ENCODE data around the gene C6orf120.
"Not testable (repeated sequence)": the region's sequence is repeated elsewhere in the genome, so short reads cannot be mapped to it uniquely, and the experiment has no call there.

Gene C6orf120

GRCh38 chr6:169685860-169686259 is 16.1 kb upstream of the C6orf120 start:
- no peak for DNase-seq

- no peak for DNase-seq
Measured at GRCh38 chr6:169689287-169689686, 12.6 kb upstream of the C6orf120 start.

- no peak for DNase-seq
Measured at GRCh38 chr6:169691260-169691659, 10.7 kb upstream of the C6orf120 start.

- no peak for DNase-seq
Measured at GRCh38 chr6:169692516-169692915, 9.4 kb upstream of the C6orf120 start.

GRCh38 chr6:169695131-169695530 is 6.8 kb upstream of the C6orf120 start:
- DNase-seq = no peak

GRCh38 chr6:169697115-169697514 is 4.8 kb upstream of the C6orf120 start:
- DNase-seq = not testable (repeated sequence)

- DNase-seq = no peak
Measured at GRCh38 chr6:169700296-169700695, 1.6 kb upstream of the C6orf120 start.

- no peak for DNase-seq
Measured at GRCh38 chr6:169701311-169701953, 494 bp upstream of the C6orf120 start.

GRCh38 chr6:169702840-169703246 is 917 bp downstream of the C6orf120 start:
- DNase-seq = no peak

- no peak for DNase-seq
Measured at GRCh38 chr6:169707772-169708171, 5.8 kb downstream of the C6orf120 start.

- DNase-seq = no peak
Measured at GRCh38 chr6:169709293-169709692, 7.4 kb downstream of the C6orf120 start.

- no peak for DNase-seq
Measured at GRCh38 chr6:169710009-169710408, 8.1 kb downstream of the C6orf120 start.

- no peak for DNase-seq
Measured at GRCh38 chr6:169714178-169714577, 12.3 kb downstream of the C6orf120 start.

GRCh38 chr6:169714595-169714994 is 12.7 kb downstream of the C6orf120 start:
- DNase-seq = no peak

GRCh38 chr6:169719117-169719516 is 17.2 kb downstream of the C6orf120 start:
- no peak for DNase-seq

GRCh38 chr6:169720207-169720855 is 18.4 kb downstream of the C6orf120 start:
- no peak for DNase-seq

GRCh38 chr6:169722362-169723199 is 20.7 kb downstream of the C6orf120 start:
- DNase-seq = peak; percentile 47

- no peak for DNase-seq
Measured at GRCh38 chr6:169723200-169723909, 21.4 kb downstream of the C6orf120 start.

GRCh38 chr6:169723991-169724493 is 22.1 kb downstream of the C6orf120 start:
- DNase-seq = peak; percentile 10

- DNase-seq = peak; percentile 43
Measured at GRCh38 chr6:169724494-169725124, 22.7 kb downstream of the C6orf120 start, which contains the start of gene PHF10. Gene PHF10 (minus strand): TSS chr6:169724500. CDS start chr6:169723931, 569 bp downstream.

- DNase-seq = no peak
Measured at GRCh38 chr6:169725125-169726048, 23.5 kb downstream of the C6orf120 start.

Data from NCI-H2029 (cell line).